Nephron progenitor cell (in vitro differentiated cells): ENCODE data around the gene OTOP3.

Experiments
- DNase-seq: peaks from one replicate; pipeline ENCODE4 v3.0.0; 2021
- H3K27ac Mint-ChIP-seq: 2 replicates; pipeline ENCODE4 v1.8.0; 2021; ENCODE audit warnings: mild to moderate bottlenecking, moderate library complexity, mixed read lengths
- H3K27me3 Mint-ChIP-seq: 2 replicates; pipeline ENCODE4 v1.8.0; 2021; ENCODE audit warnings: mild to moderate bottlenecking, low read depth, mixed read lengths; ENCODE audit not compliant: poor library complexity
- H3K36me3 Mint-ChIP-seq: 2 replicates; pipeline ENCODE4 v1.8.0; 2021; ENCODE audit warnings: low read depth, mixed read lengths
- H3K4me1 Mint-ChIP-seq: 2 replicates; pipeline ENCODE4 v1.8.0; 2021; ENCODE audit warnings: mixed read lengths
- H3K4me3 Mint-ChIP-seq: 2 replicates; pipeline ENCODE4 v1.8.0; 2021; ENCODE audit warnings: mild to moderate bottlenecking, moderate library complexity, mixed read lengths
- H3K9me3 Mint-ChIP-seq: 2 replicates; pipeline ENCODE4 v1.8.0; 2021; ENCODE audit warnings: mild to moderate bottlenecking, moderate library complexity, mixed read lengths
- CTCF ChIP-seq: fragments of 200-600 bp; sonication (generic); IDR thresholded peaks from 2 replicates; pipeline ENCODE4 v1.5.0; 2021; ENCODE audit warnings: antibody characterized with exemption

Gene OTOP3

GRCh38 chr17:74939534-74939933, 3.8 kb downstream of the OTOP3 start:
- no peak for TF ChIP-seq CTCF
- H3K36me3 Mint-ChIP-seq = no peaks in the 10 kb centered on the region
- peaks cover 99% of the 10 kb centered on the region for H3K27me3 Mint-ChIP-seq
- H3K4me1 Mint-ChIP-seq = no peaks in the 10 kb centered on the region
- H3K27ac Mint-ChIP-seq = no peak overlapping the region
- H3K9me3 Mint-ChIP-seq = no peaks in the 10 kb centered on the region
- H3K4me3 Mint-ChIP-seq = no peak overlapping the region
- DNase-seq = no peak

GRCh38 chr17:74941128-74941725, 5.5 kb downstream of the OTOP3 start:
- no peak for DNase-seq
- Mint-ChIP-seq H3K9me3 (no peaks in the 10 kb centered on the region), H3K36me3 (no peaks in the 10 kb centered on the region), H3K4me1 (peaks cover 6% of the 10 kb centered on the region), H3K27me3 (peaks cover 98% of the 10 kb centered on the region), H3K4me3 (no peak overlapping the region), H3K27ac (no peak overlapping the region)
- no peak for TF ChIP-seq CTCF

DNA sequence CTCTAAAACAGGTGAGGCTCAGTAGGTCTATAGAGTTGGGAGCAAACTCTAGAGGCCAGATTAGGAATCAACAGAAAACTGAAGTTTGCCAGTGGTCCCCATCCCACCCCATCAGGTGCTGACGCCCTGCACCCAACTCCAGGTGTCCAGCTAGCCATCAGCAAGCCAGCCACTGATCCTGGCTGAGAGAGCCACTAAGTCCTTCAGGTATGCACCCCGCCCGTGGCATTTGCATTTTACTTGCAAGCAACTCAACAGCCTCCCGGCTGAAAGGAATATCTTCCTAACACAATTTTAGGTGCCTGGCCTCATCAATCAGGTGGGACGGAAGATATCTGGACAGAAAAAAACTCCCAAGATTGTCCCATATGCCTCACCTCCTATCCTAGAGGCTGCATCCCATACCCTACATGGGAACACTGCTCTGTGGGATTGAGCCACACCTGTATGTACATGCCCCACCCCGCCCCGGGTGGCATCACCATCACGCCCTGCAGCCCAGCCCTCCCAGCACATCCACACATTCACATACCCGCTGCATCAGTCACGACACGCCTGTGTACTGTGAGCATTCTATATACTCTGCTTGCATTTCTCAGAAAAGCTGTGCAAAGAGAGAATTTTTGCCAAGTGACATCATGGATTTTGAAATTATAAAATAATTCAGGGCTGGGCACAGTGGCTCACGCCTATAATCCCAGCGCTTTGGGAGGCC, 8.3 kb downstream of the OTOP3 start:
- H3K27me3 Mint-ChIP-seq = peaks cover 97% of the 10 kb centered on the region
- TF ChIP-seq CTCF = no peak
- no peak overlapping the region for H3K4me3 Mint-ChIP-seq
- no peaks in the 10 kb centered on the region for H3K9me3 Mint-ChIP-seq
- H3K4me1 Mint-ChIP-seq = peaks cover 6% of the 10 kb centered on the region
- H3K36me3 Mint-ChIP-seq = no peaks in the 10 kb centered on the region
- DNase-seq = no peak
- H3K27ac Mint-ChIP-seq = no peak overlapping the region

GRCh38 chr17:74945543-74945942, 9.8 kb downstream of the OTOP3 start:
- no peak overlapping the region for H3K4me3 Mint-ChIP-seq
- peaks cover 6% of the 10 kb centered on the region for H3K4me1 Mint-ChIP-seq
- H3K27me3 Mint-ChIP-seq = peaks cover 85% of the 10 kb centered on the region
- no peaks in the 10 kb centered on the region for H3K36me3 Mint-ChIP-seq
- no peak for TF ChIP-seq CTCF
- H3K27ac Mint-ChIP-seq = no peak overlapping the region
- H3K9me3 Mint-ChIP-seq = no peaks in the 10 kb centered on the region
- DNase-seq = no peak

GRCh38 chr17:74946641-74947040, 10.9 kb downstream of the OTOP3 start:
- no peak for DNase-seq
- no peak for TF ChIP-seq CTCF
- H3K4me1 Mint-ChIP-seq = peaks cover 6% of the 10 kb centered on the region
- H3K4me3 Mint-ChIP-seq = no peak overlapping the region
- H3K9me3 Mint-ChIP-seq = no peaks in the 10 kb centered on the region
- H3K27me3 Mint-ChIP-seq = peaks cover 85% of the 10 kb centered on the region
- H3K36me3 Mint-ChIP-seq = no peaks in the 10 kb centered on the region
- no peak overlapping the region for H3K27ac Mint-ChIP-seq
